NCI-H510A treated with DMSO at 0.1 percent for 48 hours (cell line): Measurements from ENCODE around the gene VAMP1.
"Not testable (repeated sequence)": the region's sequence is repeated elsewhere in the genome, so short reads cannot be mapped to it uniquely, and the experiment has no call there.

Source experiments
- DNase-seq: peaks from one replicate; lab custom pipeline; 2025; lab: John Stamatoyannopoulos, UW

The VAMP1 gene

DNA sequence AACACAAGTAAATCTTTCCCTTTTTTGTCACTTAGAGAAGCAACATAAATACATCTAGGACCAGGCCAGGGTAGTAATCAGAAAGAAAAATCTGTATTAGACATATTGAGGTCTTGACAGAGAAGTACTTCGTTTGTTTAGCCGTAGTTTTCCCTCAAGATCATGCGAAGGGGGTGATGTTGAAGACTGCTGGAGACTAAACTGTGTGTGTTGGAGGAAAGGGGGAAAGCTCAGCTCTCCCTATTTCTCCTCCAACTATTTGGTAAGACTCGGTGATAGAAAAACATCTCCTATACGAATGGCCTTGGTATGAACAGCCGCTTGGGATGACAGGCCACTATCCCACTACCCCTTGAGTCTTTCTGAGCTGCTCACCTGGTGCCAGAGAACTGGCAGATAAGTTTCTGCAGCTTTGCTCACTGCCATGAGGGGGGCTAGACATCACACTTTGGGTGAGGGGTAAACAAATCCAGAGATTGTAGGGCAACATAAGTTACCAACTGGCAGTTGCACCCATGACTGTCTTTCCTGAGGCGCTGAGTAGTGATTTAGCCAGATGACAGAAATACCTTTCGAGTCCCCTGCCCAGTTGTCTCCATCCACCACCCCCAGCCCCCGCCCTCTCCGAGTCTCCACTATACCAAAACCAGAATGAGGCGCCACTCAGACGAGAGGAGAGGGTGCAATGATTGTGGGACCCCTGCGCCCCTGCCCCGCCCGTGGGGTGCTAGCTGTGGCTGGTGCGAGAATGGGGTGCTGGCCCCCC, 685 bp downstream of the VAMP1 start:
- DNase-seq = no peak

DNA sequence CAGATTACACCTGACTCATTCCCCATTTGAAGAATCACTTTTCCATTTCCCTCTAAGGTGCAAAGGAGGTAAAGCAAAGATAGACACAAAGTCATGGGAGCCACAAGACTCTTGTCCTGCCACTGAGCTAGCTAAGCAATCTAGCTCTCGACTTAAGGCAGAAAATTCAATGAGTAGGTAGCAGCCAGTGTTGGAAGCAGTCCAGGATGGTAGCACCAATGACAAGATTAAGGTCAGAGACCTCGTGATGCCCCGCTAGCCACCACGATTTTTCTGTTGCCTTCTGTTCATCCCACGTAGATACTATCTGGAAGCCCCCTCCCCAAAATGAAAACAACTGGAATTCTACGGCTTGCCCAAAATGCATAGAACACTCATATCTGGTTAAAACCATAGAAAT, 1.4 kb downstream of the VAMP1 start:
- DNase-seq = no peak

DNA sequence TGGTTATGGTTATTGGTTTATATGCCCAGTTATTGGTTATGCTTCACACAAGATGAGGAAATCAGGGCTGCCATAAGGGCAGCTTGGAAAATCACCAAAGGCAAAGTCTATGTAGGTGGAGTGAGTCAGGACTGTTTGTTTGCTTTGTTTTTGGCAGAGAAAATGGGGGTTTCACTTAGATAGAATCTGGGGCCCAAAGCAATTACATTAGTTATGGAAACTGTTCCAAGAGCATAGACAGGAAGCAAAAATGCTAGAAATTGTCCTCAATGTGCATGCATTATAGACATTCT, 2.2 kb downstream of the VAMP1 start:
- no peak for DNase-seq

DNA sequence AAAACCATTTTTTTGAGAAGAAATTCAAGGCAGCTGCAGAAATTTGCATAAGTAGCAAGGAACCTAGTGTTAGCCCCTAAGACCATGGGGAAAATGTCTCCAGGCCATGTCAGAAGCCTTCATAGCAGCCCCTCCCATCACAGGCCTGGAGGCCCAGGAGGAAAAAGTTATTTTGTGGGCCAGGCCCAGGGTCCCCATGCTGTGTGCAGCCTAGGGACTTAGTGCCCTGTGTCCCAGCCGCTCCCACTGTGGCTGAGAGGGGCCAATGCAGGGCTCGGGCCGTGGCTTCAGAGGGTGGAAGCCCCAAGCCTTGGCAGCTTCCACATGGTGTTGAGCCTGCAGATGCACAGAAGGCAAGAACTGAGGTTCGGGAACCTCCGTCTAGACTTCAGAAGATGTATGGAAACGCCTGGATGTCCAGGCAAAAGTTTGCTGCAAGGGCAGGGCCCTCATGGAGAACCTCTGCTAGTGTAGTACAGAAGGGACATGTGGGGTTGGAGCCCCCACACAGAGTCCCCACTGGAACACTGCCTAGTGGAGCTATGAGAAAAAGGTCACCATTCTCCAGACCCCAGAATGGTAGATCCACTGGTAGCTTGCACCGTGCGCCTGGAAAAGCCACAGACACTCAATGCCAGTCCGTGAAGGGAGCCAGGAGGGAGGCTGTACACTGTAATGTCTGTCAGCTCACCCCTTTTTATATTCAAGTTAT, 2.8 kb downstream of the VAMP1 start:
- not testable (repeated sequence) for DNase-seq

DNA sequence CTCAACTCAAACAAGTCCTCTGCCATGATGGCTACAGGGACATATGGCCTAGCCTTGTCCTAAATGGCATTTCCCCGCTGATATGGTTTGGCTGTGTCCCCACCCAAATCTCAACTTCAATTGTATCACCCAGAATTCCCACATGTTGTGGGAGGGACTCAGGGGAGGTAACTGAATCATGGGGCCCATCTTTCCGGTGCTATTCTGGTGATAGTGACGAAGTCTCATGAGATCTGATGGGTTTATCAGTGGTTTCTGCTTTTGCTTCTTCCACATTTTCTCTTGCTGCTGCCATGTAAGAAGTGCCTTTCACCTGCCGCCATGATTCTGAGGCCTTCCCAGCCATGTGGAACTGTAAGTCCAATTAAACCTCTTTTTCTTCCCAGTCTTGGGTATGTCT, 3.7 kb downstream of the VAMP1 start:
- DNase-seq = not testable (repeated sequence)

DNA sequence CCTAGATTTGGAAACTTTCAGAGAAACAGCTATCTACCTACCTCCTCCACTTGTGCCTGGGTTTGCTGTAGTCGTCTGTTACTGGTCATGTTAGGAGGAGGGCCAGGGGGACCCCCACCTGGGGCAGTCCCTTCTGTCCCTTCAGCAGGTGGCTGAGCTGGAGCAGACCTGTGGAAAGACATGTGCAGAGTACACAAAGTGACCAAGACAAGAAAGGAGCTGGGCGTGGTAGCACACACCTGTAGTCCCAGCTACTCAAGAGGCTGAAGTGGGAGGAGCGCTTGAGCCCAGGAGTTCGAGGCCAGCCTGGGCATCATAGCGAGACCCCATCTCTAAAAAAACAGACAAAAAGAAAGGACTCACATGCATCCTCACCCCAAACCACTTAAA, 4.3 kb downstream of the VAMP1 start:
- no peak for DNase-seq

DNA sequence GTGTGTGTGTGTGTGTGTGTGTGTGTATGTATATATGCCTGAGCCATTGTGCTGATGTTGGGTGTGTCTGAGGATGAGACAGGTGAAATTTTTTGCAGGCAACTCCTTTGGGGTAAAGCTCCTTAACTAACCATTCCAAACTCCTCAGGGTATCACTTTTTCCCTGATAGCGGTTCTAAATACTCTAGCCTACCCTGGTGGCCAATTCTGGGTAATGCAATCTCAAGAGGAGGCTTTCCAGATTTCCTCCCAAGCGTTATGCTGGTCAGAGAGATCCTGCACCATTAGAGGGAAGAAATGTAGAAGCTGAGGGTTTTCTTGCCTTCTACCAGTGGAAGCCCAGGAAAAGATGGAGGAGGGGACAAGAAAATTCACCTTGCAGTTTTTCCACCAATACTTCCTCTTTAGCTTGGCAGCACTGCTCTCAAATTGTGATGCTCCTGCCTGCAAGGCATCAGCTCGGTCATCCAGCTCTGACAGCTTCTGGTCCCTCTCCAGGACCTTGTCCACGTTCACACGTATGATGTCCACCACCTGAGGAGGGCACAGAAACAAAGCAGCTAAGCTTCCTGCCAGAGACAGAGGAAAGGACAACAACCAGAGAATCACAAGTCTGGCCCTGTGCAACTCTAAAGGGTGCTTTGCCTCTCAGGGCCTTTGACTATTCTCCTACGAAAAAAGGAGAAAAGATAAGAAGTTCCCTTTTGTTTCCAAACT, 4.9 kb downstream of the VAMP1 start:
- peak; percentile 17 for DNase-seq

DNA sequence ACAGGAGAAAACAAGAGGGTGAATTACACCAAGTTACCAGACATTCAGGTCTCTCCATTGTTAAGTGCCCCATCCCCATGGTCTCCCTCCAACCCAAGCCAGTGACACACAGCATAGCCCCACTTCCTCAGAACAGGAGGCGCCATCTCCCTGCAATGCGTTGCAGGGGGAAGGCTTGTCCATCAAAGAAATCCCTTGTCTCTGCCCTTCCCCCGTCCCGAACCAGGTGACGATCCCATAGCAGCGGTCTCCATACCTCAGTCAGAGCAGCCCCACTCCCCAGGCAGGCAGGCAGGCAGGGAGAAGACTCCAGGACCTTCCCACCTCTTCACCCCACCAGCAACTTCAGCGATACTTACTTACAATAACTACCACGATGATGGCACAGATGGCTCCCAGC, 5.9 kb downstream of the VAMP1 start:
- no peak for DNase-seq

DNA sequence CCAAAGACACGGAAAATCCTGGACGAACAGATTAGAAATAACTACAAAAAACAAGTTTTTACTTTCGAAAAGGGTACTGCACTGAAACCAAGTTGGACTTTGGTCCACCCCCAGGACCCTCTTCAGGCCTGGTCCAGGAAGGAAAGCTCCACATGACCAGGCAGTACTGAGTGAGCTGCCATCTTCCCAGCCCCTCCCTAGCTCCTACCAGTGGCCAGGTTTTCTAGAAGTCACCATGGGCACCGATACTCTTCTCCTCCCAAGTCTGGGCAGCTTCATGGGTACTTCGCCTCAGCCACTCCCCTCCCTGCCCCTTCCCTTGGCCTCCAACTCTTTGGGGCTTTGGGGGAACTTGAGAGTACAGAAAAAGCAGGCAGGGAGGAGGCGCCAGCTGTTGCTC, 6.6 kb downstream of the VAMP1 start:
- DNase-seq = no peak

DNA sequence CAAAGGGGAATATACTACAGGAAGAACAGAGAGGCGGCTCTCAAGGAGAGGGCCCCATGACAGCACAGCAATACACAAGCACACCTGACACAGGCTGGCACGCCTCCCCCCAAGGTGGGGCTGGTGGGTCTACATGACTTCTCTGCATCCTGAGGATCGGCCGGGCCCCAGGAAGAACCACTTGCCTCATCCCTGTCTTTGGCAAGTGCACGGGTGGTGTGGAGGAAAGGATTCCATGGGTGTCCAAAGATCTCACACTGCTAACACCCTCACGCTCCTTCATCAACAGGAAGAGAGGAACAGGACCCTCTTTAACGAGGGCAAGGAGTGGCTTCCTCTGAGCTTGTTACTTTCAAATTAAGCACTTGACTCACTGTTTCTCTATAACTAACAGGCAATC, 7.3 kb downstream of the VAMP1 start:
- no peak for DNase-seq

DNA sequence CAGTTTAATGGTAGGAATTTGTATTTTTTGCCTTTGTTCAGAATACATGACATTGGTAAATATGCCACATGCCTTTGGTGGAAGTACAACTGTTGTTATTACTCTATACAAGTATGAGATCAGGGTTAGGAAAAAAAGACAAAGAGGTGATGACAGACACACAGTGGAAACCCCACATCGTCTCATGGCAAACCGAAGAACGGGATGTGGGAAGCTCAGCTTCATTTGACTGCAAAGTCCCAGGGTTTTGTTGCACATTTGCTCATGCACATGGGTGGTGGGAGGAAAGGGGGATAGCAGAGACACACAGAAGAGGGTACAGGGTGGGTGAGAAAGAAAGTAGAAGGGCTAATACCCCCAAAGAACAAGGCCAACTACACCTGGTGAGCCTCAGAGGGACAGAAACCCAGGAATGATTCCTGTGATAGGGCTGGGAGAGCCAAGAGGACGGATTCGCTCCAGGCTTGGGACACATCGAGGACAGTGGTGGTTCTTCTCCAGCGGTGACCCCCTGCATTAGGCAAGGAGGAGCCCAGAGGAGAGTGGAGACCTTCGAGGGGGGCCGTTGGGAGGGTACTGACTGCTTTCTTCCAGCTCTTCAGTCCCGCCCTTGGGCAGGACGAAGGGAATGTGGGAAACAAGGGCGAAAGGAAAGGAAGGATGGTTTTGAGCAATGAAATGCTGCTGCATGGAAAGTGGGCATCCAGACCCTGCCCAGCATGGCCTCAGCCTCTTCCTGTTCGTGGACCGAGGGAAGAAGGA, 8.1 kb downstream of the VAMP1 start:
- DNase-seq = no peak

DNA sequence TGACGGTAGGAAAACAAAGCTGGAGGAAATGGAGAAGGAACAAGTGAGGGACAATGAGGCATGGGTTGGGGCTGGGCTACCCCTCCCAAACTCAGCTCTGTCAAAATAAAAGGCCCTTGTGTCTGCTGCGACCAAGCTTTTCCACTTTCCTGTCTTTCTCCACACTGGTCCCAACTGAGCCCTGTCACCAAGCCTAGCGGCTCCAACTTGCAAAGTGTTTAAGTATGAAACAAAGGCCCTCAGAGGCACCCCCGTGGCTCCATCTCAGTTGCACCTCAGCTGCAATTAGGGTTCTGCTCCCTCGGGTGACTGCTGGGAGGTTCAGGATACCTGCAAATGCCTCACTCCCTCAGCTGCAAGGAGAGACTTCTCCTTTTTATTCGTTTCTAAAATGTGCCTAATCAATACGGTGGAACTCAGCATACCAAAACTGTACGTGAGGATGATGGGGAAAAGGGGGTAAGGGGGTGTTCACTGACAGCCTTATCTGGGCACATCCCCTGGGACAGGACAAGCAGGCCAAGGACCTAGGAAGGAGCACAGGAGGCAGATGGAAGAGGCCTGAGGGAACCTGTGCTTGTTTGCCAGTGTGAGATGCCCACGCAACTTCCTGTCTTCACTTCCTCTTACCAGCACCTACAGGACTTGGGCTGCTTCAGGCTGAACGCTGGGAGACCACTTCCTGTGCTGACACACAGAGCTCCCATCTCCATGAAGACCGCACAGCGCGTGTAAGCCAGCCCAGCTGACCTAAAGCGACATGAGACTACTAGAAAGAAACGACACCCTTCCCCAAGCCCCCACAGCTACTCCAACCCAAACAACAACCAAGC, 8.9 kb downstream of the VAMP1 start:
- no peak for DNase-seq

DNA sequence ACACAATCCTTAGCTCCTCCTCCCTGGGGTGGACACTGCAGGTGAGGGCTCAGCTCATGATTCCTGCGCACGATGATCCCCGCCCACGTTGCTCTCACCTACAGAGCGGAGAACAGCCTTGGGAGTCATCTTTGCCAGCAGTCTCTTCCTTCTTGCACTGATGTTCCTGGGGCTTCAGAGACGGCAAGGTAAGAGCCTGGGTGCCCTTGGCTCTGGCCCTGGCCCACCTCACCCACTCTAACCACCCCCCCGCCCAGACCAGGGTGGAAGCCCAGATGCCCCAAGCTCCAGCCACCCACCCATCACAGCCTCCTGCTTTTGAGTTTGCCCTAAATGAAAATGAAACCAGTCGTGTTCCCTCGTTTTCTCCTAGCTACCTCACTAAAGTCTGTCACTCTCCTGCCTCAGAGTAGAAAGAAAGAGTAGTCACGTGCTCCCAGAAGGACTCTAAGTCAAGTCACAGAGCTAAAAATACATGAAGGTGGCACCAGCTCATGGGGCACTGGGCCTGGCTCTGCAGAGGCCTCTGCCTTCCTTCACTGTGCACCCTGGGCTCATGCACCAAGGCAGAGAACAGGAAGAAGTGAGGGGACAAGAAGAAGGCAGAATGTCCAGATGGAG, 9.6 kb downstream of the VAMP1 start:
- DNase-seq = no peak

DNA sequence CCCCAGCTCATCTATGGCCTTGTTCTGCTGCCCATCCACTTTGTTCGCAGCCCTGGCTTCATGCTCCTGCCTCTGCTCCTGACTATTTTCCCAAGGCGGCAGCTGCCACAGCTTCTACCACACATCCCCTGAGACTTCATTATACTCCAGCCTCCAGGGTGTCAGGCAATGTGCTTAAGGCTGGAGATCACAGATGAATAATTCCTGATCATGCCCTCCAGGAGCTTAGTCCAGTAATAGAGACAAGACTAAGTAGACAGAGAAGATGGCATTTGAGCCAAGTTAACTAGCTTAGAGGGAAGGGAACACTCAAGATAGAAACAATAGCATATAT, 11.5 kb downstream of the VAMP1 start:
- no peak for DNase-seq

DNA sequence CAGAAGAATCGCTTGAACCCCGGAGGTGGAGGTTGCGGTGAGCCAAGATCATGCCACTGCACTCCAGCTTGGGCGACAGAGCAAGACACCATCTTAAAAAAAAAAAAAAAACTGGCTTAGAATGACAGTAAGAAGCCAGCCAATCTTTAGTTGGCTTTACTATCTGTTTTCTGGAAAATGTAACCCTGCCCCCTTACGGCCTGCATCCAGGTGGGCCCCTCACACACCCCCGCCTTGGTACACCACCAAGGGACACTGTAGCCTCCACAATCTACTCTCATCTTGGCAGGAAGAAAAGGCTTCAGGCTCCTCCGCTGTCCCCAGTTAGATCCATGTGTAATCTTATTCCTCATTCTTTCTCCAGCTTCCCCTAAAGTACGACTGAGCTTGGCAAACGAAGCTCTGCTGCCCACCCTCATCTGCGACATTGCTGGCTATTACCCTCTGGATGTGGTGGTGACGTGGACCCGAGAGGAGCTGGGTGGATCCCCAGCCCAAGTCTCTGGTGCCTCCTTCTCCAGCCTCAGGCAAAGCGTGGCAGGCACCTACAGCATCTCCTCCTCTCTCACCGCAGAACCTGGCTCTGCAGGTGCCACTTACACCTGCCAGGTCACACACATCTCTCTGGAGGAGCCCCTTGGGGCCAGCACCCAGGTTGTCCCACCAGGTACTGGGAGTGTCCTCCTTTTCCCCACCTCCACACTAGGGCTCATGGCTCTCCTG, 12.0 kb downstream of the VAMP1 start:
- DNase-seq = no peak

DNA sequence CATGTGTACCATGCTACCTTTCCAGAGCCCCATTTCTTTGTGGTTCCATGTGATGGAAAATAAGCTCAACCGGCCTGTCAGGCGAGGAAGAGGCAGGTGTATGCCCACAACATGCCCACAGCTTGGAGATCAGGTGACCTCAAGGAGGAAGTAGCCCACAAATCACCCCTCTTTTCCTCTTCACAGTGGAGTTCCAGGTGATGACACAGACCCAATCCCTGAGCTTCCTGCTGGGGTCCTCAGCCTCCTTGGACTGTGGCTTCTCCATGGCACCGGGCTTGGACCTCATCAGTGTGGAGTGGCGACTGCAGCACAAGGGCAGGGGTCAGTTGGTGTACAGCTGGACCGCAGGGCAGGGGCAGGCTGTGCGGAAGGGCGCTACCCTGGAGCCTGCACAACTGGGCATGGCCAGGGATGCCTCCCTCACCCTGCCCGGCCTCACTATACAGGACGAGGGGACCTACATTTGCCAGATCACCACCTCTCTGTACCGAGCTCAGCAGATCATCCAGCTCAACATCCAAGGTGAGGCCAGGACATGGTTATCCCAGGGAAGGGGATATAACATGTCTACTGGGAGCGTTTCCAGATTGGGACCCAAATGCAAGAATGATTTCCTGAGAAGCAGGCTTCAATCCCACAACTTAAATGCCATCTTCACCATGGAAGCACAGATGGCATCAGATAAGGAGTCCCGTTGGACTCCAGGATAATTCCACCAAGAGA, 13.1 kb downstream of the VAMP1 start:
- no peak for DNase-seq

DNA sequence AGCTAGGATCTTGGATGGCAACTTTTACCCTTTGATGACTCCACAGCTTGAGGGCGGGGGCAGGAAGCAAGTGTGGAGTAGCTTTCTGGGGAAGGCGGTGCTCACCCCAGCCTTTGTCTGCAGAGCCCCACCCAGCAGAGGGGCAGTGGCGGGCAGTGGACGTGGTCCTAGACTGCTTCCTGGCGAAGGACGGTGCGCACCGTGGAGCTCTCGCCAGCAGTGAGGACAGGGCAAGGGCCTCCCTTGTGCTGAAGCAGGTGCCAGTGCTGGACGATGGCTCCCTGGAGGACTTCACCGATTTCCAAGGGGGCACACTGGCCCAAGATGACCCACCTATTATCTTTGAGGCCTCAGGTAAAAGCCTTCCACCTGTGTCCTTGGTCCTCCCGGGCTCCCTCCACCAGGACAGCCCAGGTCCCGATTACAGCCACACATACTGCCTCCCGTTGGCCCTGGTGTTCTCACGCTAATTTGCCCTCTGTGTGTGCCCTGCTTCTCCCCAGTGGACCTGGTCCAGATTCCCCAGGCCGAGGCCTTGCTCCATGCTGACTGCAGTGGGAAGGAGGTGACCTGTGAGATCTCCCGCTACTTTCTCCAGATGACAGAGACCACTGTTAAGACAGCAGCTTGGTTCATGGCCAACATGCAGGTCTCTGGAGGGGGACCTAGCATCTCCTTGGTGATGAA, 17.4 kb downstream of the VAMP1 start:
- DNase-seq = no peak

DNA sequence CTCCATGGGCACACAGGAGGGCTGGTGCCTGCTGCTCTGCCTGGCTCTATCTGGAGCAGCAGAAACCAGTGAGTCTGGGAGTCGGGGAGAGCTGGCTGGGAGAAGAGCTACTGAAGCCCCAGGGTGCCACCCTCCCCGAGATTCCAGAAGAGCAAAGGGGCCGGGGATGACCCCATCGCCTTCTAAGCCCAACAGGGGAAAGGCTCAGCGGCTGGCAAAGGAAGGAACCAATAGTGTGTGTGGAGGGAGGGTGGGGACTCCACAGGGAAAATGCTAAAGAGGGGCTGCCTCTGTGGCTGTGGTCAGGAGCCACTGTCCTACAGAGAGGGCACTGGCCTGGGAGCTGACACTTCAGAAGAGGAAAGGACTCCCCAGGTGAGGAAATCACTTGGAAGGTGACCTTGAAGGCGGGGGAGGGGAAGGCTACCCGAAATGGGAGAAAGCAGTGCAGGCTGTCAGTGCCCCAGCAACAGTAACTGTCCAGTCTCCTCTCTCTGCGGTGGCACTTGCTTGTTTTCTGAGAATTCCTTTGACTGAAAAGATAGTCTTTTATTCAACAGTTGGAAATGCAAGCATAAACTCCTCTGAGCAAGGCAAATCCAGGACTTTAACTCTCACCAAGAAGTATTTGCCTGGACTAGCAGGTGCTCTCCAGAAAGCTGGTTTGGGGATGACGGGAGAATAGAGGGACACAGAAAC, 18.1 kb downstream of the VAMP1 start:
- DNase-seq = no peak
